Endothelial cell (in vitro differentiated cells): ENCODE results near the gene COL4A5. TPM values are rescaled to one million over a fixed set of nuclear protein-coding genes. Genes with fewer than 3 reads are reported as not detected.
"Not testable (repeated sequence)": the region's sequence is repeated elsewhere in the genome, so short reads cannot be mapped to it uniquely, and the experiment has no call there.

Source experiments
- DNase-seq: peaks from one replicate; pipeline ENCODE4 v3.0.0; 2021; ENCODE audit warnings: low spot score
- H3K27ac Mint-ChIP-seq: one replicate; pipeline ENCODE4 v1.8.0; 2021; ENCODE audit warnings: mixed read lengths, inconsistent platforms; ENCODE audit not compliant: unreplicated experiment
- H3K27me3 Mint-ChIP-seq: one replicate; pipeline ENCODE4 v1.8.0; 2021; ENCODE audit warnings: mild to moderate bottlenecking, moderate library complexity, mixed read lengths, inconsistent platforms; ENCODE audit not compliant: unreplicated experiment
- H3K36me3 Mint-ChIP-seq: one replicate; pipeline ENCODE4 v1.8.0; 2021; ENCODE audit warnings: mild to moderate bottlenecking, low read depth, mixed read lengths, inconsistent platforms; ENCODE audit not compliant: unreplicated experiment
- H3K4me1 Mint-ChIP-seq: one replicate; pipeline ENCODE4 v1.8.0; 2021; ENCODE audit warnings: mild to moderate bottlenecking, mixed read lengths, inconsistent platforms; ENCODE audit not compliant: unreplicated experiment
- H3K4me3 Mint-ChIP-seq: one replicate; pipeline ENCODE4 v1.8.0; 2021; ENCODE audit warnings: mild to moderate bottlenecking, mixed read lengths, inconsistent platforms; ENCODE audit not compliant: unreplicated experiment
- H3K9me3 Mint-ChIP-seq: one replicate; pipeline ENCODE4 v1.8.0; 2021; ENCODE audit warnings: mixed read lengths, inconsistent platforms; ENCODE audit not compliant: unreplicated experiment
- total RNA-seq: library from RNA; stranded (reverse); fragmentation: NEBNext Ultra II Directional; extraction: Animal tissue kit (Norgen Biotek cat#: 25700); gene quantifications from one replicate; pipeline ENCODE4 v1.2.1, GENCODE V29; 2021; ENCODE audit not compliant: unreplicated experiment
- TF ChIP-seq, protein P1 (sequence below): fragments of 200-600 bp; sonication (generic); IDR thresholded peaks from one replicate; pipeline ENCODE4 v1.5.0; 2021; ENCODE audit warnings: antibody characterized with exemption; ENCODE audit not compliant: unreplicated experiment

Gene COL4A5
- total RNA-seq, 1 donor from 2014 or later = 54.6 TPM

GRCh38 chrX:108473979-108474378, 34.3 kb downstream of the COL4A5 start:
- TF ChIP-seq, protein P1, sequence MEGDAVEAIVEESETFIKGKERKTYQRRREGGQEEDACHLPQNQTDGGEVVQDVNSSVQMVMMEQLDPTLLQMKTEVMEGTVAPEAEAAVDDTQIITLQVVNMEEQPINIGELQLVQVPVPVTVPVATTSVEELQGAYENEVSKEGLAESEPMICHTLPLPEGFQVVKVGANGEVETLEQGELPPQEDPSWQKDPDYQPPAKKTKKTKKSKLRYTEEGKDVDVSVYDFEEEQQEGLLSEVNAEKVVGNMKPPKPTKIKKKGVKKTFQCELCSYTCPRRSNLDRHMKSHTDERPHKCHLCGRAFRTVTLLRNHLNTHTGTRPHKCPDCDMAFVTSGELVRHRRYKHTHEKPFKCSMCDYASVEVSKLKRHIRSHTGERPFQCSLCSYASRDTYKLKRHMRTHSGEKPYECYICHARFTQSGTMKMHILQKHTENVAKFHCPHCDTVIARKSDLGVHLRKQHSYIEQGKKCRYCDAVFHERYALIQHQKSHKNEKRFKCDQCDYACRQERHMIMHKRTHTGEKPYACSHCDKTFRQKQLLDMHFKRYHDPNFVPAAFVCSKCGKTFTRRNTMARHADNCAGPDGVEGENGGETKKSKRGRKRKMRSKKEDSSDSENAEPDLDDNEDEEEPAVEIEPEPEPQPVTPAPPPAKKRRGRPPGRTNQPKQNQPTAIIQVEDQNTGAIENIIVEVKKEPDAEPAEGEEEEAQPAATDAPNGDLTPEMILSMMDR = no peak
- DNase-seq = no peak
- Mint-ChIP-seq H3K27me3 (no peaks in the 10 kb centered on the region), H3K9me3 (no peaks in the 10 kb centered on the region), H3K36me3 (peaks cover 6% of the 10 kb centered on the region), H3K4me1 (no peaks in the 10 kb centered on the region), H3K4me3 (no peak overlapping the region), H3K27ac (no peak overlapping the region)

DNA sequence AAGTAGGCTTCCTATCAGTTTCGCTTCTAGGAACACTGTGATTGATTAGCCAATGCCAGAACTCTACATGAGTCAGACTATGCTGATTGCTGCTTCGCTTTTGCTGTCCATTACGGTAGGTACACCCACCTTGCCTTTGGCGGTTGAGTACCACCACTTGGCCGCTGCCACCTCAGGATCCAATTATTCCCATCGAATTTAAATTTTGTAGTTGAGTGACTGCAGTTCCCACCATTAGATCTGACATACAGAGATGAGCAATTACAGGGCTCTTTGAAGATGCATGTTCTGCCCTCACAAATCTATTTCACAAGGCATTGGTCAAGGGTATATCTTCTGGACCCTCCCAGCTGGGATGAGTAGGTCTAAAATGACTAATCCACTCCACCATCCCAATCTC, 41.9 kb downstream of the COL4A5 start:
- H3K4me1 Mint-ChIP-seq, H3K27me3 Mint-ChIP-seq, H3K27ac Mint-ChIP-seq, H3K4me3 Mint-ChIP-seq, H3K9me3 Mint-ChIP-seq, DNase-seq: not testable (repeated sequence)
- H3K36me3 Mint-ChIP-seq = peaks cover 17% of the 10 kb centered on the region

GRCh38 chrX:108484251-108484650, 44.6 kb downstream of the COL4A5 start:
- H3K36me3 Mint-ChIP-seq = peaks cover 11% of the 10 kb centered on the region
- H3K9me3 Mint-ChIP-seq = no peaks in the 10 kb centered on the region
- H3K27ac Mint-ChIP-seq = no peak overlapping the region
- DNase-seq = no peak
- H3K4me1 Mint-ChIP-seq = no peaks in the 10 kb centered on the region
- TF ChIP-seq, protein P1 = no peak
- H3K27me3 Mint-ChIP-seq = peaks cover 1% of the 10 kb centered on the region
- H3K4me3 Mint-ChIP-seq = no peak overlapping the region

DNA sequence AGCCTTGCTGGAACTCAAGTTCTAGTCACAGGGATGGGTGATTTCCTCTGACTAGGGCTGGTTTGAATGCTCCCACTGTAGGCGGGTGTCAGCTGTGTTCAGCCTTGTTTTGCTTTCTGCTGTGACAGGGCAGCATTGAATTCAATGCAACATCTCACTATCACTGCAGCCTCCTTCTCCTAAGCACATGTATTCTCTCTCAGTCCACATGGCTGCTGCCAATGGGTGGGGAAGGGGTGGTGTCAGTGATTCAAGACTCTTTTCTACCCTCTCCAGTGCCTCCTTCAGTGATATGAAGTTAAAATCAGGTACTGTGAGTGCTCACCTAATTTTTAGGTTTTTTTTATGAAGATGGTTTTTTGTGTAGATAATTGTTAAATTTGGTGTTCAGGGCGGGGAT, 46.3 kb downstream of the COL4A5 start:
- Mint-ChIP-seq H3K36me3 (peaks cover 10% of the 10 kb centered on the region), H3K4me3 (no peak overlapping the region)

DNA sequence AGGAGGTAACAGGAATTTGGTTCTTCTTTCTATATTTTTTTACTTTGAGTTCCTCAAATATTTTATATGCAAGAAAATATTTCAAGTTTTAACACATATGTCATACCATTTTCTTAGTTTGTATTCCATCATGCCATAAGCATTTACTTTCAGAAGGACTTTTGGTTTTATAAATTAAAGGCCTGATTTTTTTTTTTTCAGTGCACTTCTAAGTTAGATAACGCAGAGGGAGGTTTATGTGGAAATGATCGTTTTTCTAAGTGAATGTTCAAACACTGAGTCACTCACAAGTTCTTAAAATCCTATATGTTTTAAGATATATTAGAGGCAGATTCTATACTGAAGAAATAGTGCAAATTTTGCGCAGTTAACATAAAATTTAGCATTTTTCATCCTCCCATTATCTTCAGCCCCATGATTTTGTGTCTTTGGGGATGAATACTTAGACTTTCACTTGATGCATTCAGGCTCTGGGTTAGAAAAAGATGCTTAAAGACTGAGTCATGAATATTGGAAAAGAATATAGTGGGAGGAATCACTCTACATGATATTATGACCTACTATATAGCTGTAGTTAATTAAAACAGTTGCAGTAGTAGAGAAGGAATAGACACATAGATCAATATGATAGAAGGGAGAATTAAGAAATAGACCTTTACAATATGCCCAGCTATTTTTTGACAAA, 54.9 kb downstream of the COL4A5 start:
- no peak overlapping the region for H3K4me3 Mint-ChIP-seq
- TF ChIP-seq, protein P1 = no peak
- H3K9me3 Mint-ChIP-seq = no peaks in the 10 kb centered on the region

More for the DNA sequence above, 46.3 kb downstream of the COL4A5 start:
- H3K4me1 Mint-ChIP-seq = no peaks in the 10 kb centered on the region
- no peak overlapping the region for H3K27ac Mint-ChIP-seq
- peaks cover 1% of the 10 kb centered on the region for H3K27me3 Mint-ChIP-seq
- no peaks in the 10 kb centered on the region for H3K9me3 Mint-ChIP-seq
- TF ChIP-seq, protein P1 = no peak
- DNase-seq = no peak

More for the DNA sequence above, 54.9 kb downstream of the COL4A5 start:
- Mint-ChIP-seq H3K4me1 (peaks cover 3% of the 10 kb centered on the region), H3K27me3 (no peaks in the 10 kb centered on the region), H3K36me3 (no peaks in the 10 kb centered on the region), H3K27ac (no peak overlapping the region)
- no peak for DNase-seq
